ENCODE results near the gene APOB. TPM values are rescaled to one million over a fixed set of nuclear protein-coding genes. Genes with fewer than 3 reads are reported as not detected.

APOB gene
- total RNA-seq, 1 experiment from 2014 or later: 1.5 TPM

- POLR2A ChIA-PET: no interaction called here
- H3K27ac Mint-ChIP-seq: no peak overlapping the region
- H3K4me1 Mint-ChIP-seq: peaks cover 23% of the 10 kb centered on the region
- CTCF ChIA-PET: interaction anchor here (1.0 to 4.4 kb wide), 2 partner anchors 76 to 380 kb away, joined by 4 to 42 read pairs; no protein-coding TSS in a partner anchor
- H3K27me3 Mint-ChIP-seq (ENCODE audit: low read depth): peaks cover 16% of the 10 kb centered on the region
- TF ChIP-seq ZMAT4 (CRISPR knock-in tag; IDR thresholded peaks at IDR 0.05) (no peak), ZNF423 (CRISPR knock-in tag; IDR thresholded peaks at IDR 0.05) (no peak), KAT7 (CRISPR knock-in tag; IDR thresholded peaks at IDR 0.05; ENCODE audit: borderline replicate concordance) (no peak), ERG (CRISPR knock-in tag; IDR thresholded peaks at IDR 0.05) (no peak), USF1 (CRISPR knock-in tag; IDR thresholded peaks at IDR 0.05) (no peak), GRHL2 (CRISPR knock-in tag; IDR thresholded peaks at IDR 0.05; ENCODE audit: insufficient replicate concordance, severe bottlenecking) (no peak), PRDM15 (CRISPR knock-in tag; IDR thresholded peaks at IDR 0.05) (no peak), GABPB1 (CRISPR knock-in tag; IDR thresholded peaks at IDR 0.05) (no peak), NFYB (CRISPR knock-in tag; conservative IDR thresholded peaks at IDR 0.05; ENCODE audit: low read depth) (no peak)
- no peaks in the 10 kb centered on the region for H3K36me3 Mint-ChIP-seq
- H3K9me3 Mint-ChIP-seq: peaks cover under 1% of the 10 kb centered on the region; the same call in 1 of the 2 replicates
- H3K4me3 Mint-ChIP-seq: no peak overlapping the region
- ATAC-seq: no peak
- no peak for DNase-seq (ENCODE audit: low spot score)
These were observed 2.4 kb downstream of the APOB start for GRCh38 chr2:21041462-21041861.

- ATAC-seq: no peak
- peaks cover 18% of the 10 kb centered on the region for H3K4me1 Mint-ChIP-seq
- ChIA-PET POLR2A (no interaction called here), CTCF (interaction anchor here (1.0 to 4.4 kb wide), 2 partner anchors 77 to 379 kb away, joined by 4 to 42 read pairs; no protein-coding TSS in a partner anchor)
- DNase-seq (ENCODE audit: low spot score): no peak
- no peaks in the 10 kb centered on the region for H3K36me3 Mint-ChIP-seq
- H3K4me3 Mint-ChIP-seq: no peak overlapping the region
- H3K27me3 Mint-ChIP-seq (ENCODE audit: low read depth): peaks cover 16% of the 10 kb centered on the region
- H3K9me3 Mint-ChIP-seq: peaks cover 8% of the 10 kb centered on the region; the same call in 1 of the 2 replicates
- no peak overlapping the region for H3K27ac Mint-ChIP-seq
- TF ChIP-seq TCF7 (CRISPR knock-in tag; IDR thresholded peaks at IDR 0.05; ENCODE audit: low read depth) (no peak), ATF6 (CRISPR knock-in tag; IDR thresholded peaks at IDR 0.05) (no peak), CDX4 (CRISPR knock-in tag; IDR thresholded peaks at IDR 0.05; ENCODE audit: borderline replicate concordance) (no peak), ZNF263 (CRISPR knock-in tag; IDR thresholded peaks at IDR 0.05; ENCODE audit: low read depth) (no peak), ZMAT4 (CRISPR knock-in tag; IDR thresholded peaks at IDR 0.05) (no peak), EMX1 (CRISPR knock-in tag; IDR thresholded peaks at IDR 0.05) (no peak), ZSCAN18 (CRISPR knock-in tag; IDR thresholded peaks at IDR 0.05) (no peak), FOXP1 (CRISPR knock-in tag; IDR thresholded peaks at IDR 0.05; ENCODE audit: borderline replicate concordance) (no peak), FOXK1 (CRISPR knock-in tag; IDR thresholded peaks at IDR 0.05) (no peak), CREB1 (CRISPR knock-in tag; IDR thresholded peaks at IDR 0.05) (no peak), ZNF317 (CRISPR knock-in tag; IDR thresholded peaks at IDR 0.05; ENCODE audit: borderline replicate concordance, low read depth) (no peak), HMGXB4 (CRISPR knock-in tag; IDR thresholded peaks at IDR 0.05) (no peak)
These were observed 3.1 kb downstream of the APOB start for GRCh38 chr2:21040468-21041377.
